ENCODE results near the gene APOC1. TPM values are rescaled to one million over a fixed set of nuclear protein-coding genes. Genes with fewer than 3 reads are reported as not detected.
A peak's percentile ranks its signal among the peaks of the same experiment; 100 is the strongest.
"Not testable (repeated sequence)": the region's sequence is repeated elsewhere in the genome, so short reads cannot be mapped to it uniquely, and the experiment has no call there.

APOC1 gene
- total RNA-seq, 1 donor from 2014 or later = 2.2 TPM

GRCh38 chr19:44912854-44913253 lies 1.6 kb upstream of the APOC1 start:
- no peak overlapping the region for H3K9ac ChIP-seq (ENCODE audit: low read length)
- no peak overlapping the region for H2AFZ ChIP-seq (ENCODE audit: low read depth, low read length)
- no peak overlapping the region for H3K4me2 ChIP-seq (ENCODE audit: low read length)
- no peaks in the 10 kb centered on the region for H4K20me1 ChIP-seq (ENCODE audit: insufficient read depth, low read length)
- Mint-ChIP-seq H3K9me3 (ENCODE audit: unreplicated experiment) (no peaks in the 10 kb centered on the region), H3K4me1 (ENCODE audit: low read depth, unreplicated experiment) (peaks cover 7% of the 10 kb centered on the region), H3K4me3 (ENCODE audit: unreplicated experiment) (peak overlapping the region; percentile 15), H3K27me3 (ENCODE audit: low read depth, unreplicated experiment) (peaks cover 8% of the 10 kb centered on the region), H3K27ac (ENCODE audit: unreplicated experiment) (no peak overlapping the region), H3K36me3 (ENCODE audit: low read depth, unreplicated experiment) (no peaks in the 10 kb centered on the region)
- H3K9me3 ChIP-seq (ENCODE audit: insufficient read depth, low read depth, low read length) = no peaks in the 10 kb centered on the region
- no peaks in the 10 kb centered on the region for H3K79me2 ChIP-seq (ENCODE audit: insufficient read depth, low read length)
- FAIRE-seq (no peak), DNase-seq (ENCODE audit: low read depth) (no peak)
- peaks cover 11% of the 10 kb centered on the region for H3K4me1 ChIP-seq (ENCODE audit: insufficient read depth, low read length)
- TF ChIP-seq EZH2 (IDR thresholded peaks at IDR 0.05; ENCODE audit: insufficient read depth, low read length) = no peak
- TF ChIP-seq, protein P1, sequence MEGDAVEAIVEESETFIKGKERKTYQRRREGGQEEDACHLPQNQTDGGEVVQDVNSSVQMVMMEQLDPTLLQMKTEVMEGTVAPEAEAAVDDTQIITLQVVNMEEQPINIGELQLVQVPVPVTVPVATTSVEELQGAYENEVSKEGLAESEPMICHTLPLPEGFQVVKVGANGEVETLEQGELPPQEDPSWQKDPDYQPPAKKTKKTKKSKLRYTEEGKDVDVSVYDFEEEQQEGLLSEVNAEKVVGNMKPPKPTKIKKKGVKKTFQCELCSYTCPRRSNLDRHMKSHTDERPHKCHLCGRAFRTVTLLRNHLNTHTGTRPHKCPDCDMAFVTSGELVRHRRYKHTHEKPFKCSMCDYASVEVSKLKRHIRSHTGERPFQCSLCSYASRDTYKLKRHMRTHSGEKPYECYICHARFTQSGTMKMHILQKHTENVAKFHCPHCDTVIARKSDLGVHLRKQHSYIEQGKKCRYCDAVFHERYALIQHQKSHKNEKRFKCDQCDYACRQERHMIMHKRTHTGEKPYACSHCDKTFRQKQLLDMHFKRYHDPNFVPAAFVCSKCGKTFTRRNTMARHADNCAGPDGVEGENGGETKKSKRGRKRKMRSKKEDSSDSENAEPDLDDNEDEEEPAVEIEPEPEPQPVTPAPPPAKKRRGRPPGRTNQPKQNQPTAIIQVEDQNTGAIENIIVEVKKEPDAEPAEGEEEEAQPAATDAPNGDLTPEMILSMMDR (IDR thresholded peaks at IDR 0.05; ENCODE audit: insufficient read depth, low read depth, low read length) = no peak
- no peak overlapping the region for H3K27ac ChIP-seq (ENCODE audit: low read depth, low read length)
- no peaks in the 10 kb centered on the region for H3K36me3 ChIP-seq (ENCODE audit: insufficient read depth, low read length)
- no peaks in the 10 kb centered on the region for H3K27me3 ChIP-seq (ENCODE audit: insufficient read depth, low read length)
- no peak overlapping the region for H3K4me3 ChIP-seq (ENCODE audit: insufficient read depth, low read depth, low read length)

- not testable (repeated sequence) for H3K4me3 ChIP-seq (ENCODE audit: insufficient read depth, low read depth, low read length); H3K9me3 Mint-ChIP-seq (ENCODE audit: unreplicated experiment); H3K36me3 Mint-ChIP-seq (ENCODE audit: low read depth, unreplicated experiment); H3K4me1 Mint-ChIP-seq (ENCODE audit: low read depth, unreplicated experiment); DNase-seq (ENCODE audit: low read depth); H3K27me3 ChIP-seq (ENCODE audit: insufficient read depth, low read length); H4K20me1 ChIP-seq (ENCODE audit: insufficient read depth, low read length); FAIRE-seq; H2AFZ ChIP-seq (ENCODE audit: low read depth, low read length); H3K79me2 ChIP-seq (ENCODE audit: insufficient read depth, low read length); H3K27ac ChIP-seq (ENCODE audit: low read depth, low read length); H3K36me3 ChIP-seq (ENCODE audit: insufficient read depth, low read length); H3K27me3 Mint-ChIP-seq (ENCODE audit: low read depth, unreplicated experiment); H3K9ac ChIP-seq (ENCODE audit: low read length); H3K9me3 ChIP-seq (ENCODE audit: insufficient read depth, low read depth, low read length)
- Histone ChIP-seq H3K4me1 (ENCODE audit: insufficient read depth, low read length) (peaks cover 11% of the 10 kb centered on the region), H3K4me2 (ENCODE audit: low read length) (peak overlapping the region; percentile 93)
- Mint-ChIP-seq H3K27ac (ENCODE audit: unreplicated experiment) (peak overlapping the region; percentile 41), H3K4me3 (ENCODE audit: unreplicated experiment) (peak overlapping the region; percentile 90)
Measured at GRCh38 chr19:44913512-44914432, 636 bp upstream of the APOC1 start.

DNA sequence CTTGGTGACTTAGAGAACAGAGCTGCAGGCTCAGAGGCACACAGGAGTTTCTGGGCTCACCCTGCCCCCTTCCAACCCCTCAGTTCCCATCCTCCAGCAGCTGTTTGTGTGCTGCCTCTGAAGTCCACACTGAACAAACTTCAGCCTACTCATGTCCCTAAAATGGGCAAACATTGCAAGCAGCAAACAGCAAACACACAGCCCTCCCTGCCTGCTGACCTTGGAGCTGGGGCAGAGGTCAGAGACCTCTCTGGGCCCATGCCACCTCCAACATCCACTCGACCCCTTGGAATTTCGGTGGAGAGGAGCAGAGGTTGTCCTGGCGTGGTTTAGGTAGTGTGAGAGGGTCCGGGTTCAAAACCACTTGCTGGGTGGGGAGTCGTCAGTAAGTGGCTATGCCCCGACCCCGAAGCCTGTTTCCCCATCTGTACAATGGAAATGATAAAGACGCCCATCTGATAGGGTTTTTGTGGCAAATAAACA lies 9.9 kb downstream of the APOC1 start:
- no peaks in the 10 kb centered on the region for H3K4me1 ChIP-seq (ENCODE audit: insufficient read depth, low read length)
- H3K4me2 ChIP-seq (ENCODE audit: low read length) = no peak overlapping the region
- Mint-ChIP-seq H3K4me1 (ENCODE audit: low read depth, unreplicated experiment) (no peaks in the 10 kb centered on the region), H3K4me3 (ENCODE audit: unreplicated experiment) (no peak overlapping the region), H3K9me3 (ENCODE audit: unreplicated experiment) (peaks cover 2% of the 10 kb centered on the region), H3K36me3 (ENCODE audit: low read depth, unreplicated experiment) (no peaks in the 10 kb centered on the region), H3K27ac (ENCODE audit: unreplicated experiment) (no peak overlapping the region), H3K27me3 (ENCODE audit: low read depth, unreplicated experiment) (peaks cover 20% of the 10 kb centered on the region)
- H3K9ac ChIP-seq (ENCODE audit: low read length) = no peak overlapping the region
- H3K79me2 ChIP-seq (ENCODE audit: insufficient read depth, low read length) = no peaks in the 10 kb centered on the region
- H3K27me3 ChIP-seq (ENCODE audit: insufficient read depth, low read length) = no peaks in the 10 kb centered on the region
- H3K4me3 ChIP-seq (ENCODE audit: insufficient read depth, low read depth, low read length) = no peak overlapping the region
- H4K20me1 ChIP-seq (ENCODE audit: insufficient read depth, low read length) = no peaks in the 10 kb centered on the region
- no peak overlapping the region for H2AFZ ChIP-seq (ENCODE audit: low read depth, low read length)
- FAIRE-seq = no peak
- no peaks in the 10 kb centered on the region for H3K9me3 ChIP-seq (ENCODE audit: insufficient read depth, low read depth, low read length)
- no peak overlapping the region for H3K27ac ChIP-seq (ENCODE audit: low read depth, low read length)
- H3K36me3 ChIP-seq (ENCODE audit: insufficient read depth, low read length) = no peaks in the 10 kb centered on the region
- DNase-seq (ENCODE audit: low read depth) = no peak
- TF ChIP-seq, protein P1 (IDR thresholded peaks at IDR 0.05; ENCODE audit: insufficient read depth, low read depth, low read length) = no peak
- TF ChIP-seq EZH2 (IDR thresholded peaks at IDR 0.05; ENCODE audit: insufficient read depth, low read length) = no peak

Data from astrocyte (in vitro differentiated cells and primary cell).